ENCODE data around the gene FAM219A.
"Not testable (repeated sequence)": the region's sequence is repeated elsewhere in the genome, so short reads cannot be mapped to it uniquely, and the experiment has no call there.

Gene FAM219A

DNA sequence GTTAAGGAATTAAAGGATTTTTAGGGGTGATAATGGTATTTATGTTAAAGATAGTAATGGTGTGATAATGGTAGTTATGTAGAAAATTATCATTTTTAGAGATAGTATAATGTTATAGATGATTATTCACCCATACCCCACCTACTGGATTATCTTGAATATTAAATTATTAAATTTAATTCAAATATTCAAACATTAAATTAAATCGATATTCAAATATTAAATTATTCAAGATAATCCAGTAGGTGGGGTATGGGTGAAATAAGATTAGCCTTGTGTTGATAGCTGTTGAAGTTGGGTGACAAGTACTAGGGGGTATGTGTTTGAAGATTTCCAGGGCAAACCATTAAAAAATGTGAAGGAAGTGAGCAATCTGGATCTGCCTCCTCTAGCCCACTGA lies 15.6 kb downstream of the FAM219A start:
- DNase-seq (ENCODE audit: low read depth): no peak

DNA sequence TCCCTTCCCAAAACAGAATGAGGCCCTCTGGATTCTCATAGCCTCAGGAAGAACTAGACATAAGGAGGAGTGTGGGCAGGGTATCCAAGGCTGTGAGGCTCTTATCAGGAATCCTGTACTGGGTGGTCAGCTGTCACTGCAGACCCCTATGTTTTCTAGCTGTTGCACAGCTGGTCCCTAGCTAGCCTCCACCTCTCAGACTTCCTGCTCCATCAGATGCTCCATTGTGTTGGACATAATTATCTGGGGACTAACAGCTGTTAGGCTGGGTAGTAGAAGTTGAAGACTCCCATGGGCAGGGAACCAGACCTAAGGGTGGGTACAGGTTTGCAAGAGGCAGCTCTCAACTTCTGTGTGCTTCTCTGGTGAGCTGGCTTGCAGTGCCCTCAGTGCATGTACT lies 18.4 kb downstream of the FAM219A start:
- no peak for DNase-seq (ENCODE audit: low read depth)

DNA sequence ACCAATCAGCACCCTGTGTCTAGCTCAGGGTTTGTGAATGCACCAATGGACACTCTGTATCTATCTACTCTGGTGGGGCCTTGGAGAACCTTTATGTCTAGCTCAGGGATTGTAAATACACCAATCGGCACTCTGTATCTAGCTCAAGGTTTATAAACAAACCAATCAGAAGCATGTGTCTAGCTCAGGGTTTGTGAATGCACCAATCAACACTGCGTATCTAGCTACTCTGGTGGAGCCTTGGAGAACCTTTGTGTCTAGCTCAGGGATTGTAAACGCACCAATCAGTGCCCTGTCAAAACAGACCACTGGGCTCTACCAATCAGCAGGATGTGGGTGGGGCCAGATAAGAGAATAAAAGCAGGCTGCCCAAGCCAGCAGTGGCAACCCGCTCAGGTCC lies 19.9 kb downstream of the FAM219A start:
- not testable (repeated sequence) for DNase-seq (ENCODE audit: low read depth)

DNA sequence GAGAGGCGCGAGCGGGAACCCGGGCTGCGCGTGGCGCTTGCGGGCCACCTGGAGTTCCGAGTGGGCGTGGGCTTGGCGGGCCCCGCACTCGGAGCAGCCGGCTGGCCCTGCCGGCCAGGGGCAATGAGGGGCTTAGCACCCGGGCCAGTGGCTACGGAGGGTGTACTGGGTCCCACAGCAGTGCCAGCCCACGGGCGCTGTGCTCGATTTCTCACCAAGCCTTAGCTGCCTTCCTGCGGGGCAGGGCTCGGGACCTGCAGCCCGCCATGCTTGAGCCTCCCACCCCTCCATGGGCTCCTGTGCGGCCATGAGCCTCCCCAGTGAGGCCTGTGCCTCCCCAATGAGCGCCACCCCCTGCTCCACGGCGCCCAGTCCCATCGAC lies 20.5 kb downstream of the FAM219A start:
- DNase-seq (ENCODE audit: low read depth): not testable (repeated sequence)

DNA sequence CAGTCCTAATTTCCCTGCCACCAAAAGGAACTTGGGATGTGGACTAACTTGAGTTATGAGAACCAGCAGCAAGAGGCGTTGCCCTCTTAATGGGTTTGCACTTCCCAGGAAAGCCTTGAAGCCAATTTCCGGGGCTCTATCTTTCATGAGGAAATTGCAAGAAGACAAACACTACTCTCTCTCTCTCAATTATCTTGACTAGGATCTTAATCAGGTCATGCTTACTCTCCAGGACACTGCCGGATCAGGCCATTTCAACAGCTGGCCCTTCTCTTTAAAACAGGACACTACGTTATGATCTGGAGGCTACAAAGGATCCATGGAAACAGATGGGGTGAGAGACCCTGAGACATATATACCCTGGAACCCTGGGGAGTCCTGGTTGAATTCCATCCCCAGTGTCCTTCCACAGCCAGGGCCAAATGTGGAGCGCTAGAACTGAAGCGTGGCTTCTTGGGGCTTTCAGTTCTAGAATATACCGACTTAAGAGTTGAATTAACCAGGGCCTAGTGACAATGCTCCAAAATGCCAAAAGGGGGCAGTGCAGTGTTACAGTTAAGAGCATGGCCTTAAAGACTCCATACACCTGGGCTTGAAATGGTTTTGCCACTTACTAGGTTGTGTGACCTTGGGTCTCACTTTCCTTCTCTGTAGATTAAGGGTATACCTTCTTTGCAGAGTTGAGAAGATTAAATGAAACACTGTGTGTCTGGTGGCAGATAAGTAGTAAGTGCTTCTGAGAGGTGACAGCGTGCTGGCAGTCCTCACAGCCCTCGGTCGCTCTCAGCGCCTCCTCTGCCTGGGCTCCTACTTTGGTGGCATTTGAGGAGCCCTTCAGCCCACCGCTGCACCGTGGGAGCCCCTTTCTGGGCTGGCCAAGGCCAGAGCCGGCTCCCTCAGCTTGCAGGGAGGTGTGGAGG lies 21.1 kb downstream of the FAM219A start:
- DNase-seq (ENCODE audit: low read depth): peak; percentile 22

DNA sequence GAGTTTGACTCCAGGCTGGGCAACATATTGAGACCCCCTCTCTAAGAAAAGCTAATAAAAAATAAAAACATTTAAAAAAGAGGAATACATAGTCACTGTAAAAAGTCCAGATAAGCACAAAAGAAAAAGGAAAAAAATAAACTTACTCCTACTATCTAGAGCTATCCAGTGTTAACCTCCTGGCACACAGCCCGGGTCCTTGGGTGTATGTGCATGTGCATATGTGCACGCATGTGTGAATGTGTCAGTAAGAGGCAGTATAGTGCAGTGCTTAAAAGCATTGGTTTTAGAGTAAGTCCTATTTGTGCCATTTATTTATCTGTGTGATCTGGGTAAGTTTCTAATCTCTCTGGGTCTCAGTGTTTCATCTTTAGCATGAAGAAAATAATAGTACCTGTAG lies 26.7 kb downstream of the FAM219A start:
- no peak for DNase-seq (ENCODE audit: low read depth)

DNA sequence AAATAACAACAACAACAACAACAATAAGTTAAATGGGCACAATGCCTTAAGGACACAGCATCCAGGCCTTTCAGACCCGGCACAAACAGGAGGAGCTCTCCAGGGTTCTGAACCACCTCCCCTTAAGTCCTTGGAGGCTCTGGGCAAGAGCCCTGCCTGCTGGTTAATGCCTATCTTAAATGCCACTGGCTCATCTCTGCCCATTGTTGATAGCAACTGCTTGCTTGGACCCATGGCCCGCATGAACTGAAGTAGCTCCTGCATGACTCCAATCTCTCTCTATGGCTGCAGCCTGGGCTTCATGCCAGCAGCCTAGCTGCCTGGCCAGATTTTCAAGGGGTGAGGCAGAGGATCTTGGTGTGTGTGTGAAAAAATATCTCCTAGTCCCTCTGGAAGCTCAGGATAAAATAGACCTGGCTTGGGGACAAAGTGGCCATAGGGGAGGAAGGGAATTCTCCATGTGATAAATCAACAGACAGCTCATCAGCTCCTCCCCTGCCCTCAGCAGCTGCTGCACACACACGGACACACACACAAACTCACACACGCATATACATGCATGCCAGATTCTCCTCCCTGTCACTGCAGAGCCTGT lies 27.4 kb downstream of the FAM219A start:
- no peak for DNase-seq (ENCODE audit: low read depth)

DNA sequence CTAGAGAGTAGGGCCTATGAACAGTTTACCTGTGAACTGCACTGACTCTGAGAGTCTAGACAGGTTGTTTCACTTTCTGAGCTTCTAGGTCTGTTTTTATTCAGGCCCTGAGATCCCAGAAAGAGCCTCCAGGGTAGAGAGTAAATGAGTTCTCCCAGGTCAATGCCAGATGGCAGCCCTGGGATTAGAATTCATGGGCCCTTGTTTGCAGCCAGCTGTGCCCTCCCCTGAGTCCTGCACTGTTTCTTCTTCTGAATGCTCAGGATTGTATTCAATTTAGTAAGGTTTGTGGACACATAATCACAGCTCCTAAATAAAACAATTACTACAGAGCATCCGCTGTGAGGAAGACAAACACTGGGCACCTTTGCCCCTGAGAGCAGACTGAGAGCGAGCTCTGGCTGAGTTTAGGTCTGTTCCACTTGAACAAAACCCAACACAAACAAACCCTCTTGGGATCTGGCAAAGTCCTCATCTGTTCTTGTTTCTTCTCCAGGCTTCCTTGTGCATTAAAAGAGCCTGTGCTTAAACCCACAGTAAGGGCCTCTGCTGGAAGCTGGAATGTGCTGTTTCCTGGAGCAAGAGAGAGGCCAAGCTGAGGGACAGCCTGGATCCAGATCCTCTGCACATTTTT lies 29.9 kb downstream of the FAM219A start:
- DNase-seq (ENCODE audit: low read depth): no peak

DNA sequence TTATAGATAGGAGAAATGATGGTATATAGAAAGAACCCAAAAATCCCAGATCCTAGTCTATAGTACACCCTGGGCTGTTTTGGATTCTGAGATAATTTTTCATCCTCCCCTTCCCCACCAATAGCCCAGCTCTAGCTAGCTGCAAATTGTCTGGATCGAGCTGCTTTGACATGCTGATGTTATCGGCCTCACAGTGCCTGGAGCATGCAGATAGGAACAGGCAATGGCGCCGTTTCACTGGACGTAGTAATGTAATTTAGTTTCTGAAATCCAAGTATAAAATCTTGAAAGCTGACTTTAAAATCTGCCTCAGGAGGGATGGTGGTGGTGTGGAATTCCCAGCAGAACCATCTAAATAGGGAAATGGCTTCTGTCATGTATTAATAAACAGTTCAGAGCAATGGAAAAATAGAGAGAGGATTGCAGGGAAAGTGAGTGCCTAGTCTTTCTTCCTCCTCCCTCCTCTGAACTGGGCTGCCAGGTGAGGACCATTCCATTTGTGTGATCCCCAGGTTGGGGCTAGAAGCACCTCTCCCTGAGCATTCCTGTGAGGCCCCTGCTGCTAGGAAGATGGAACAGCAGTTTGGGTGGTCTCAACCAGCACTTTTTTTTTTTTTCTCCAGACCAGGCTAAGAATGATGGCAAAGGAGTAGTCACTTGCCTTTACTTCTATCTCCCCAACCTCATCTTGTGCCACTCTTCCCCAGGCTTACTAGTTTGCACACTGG lies 31.9 kb downstream of the FAM219A start:
- DNase-seq (ENCODE audit: low read depth): no peak

DNA sequence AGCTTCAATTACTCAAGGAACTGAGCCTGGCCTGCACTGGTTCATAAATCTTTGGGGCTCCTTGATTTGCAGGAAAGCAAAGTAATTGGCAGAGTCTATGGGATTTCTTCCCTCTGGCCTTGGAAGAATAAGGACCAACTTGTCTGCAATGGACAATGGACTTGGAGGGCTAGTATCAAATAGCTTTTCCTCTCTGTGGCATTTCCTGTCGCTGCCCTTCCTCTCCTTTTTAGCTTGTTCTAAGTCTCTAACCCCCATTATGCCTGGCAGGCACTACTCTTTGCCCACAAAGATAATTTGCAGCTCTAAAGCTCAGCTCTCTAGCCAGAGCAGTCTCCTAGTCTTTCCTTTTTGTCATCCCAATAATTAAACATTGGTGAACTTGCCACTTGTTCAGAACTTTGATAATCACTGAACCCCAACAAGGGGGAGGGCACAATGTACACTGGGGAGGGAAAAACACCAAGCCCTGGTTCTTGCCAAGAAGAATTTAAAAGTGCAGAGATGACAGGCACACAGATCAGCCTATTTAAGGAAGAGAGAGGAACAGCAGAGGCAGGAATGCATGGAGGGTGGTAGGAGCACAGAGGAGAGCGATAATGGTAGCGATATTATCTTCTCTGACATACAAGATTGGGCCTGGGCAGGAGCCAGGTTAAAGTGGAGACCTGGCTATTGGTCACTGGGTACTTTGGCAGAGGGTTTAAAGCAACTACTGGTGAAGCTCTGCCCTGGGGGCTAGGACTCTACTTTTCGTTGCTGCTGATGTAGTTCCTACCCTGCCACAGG lies 38.5 kb downstream of the FAM219A start:
- no peak for DNase-seq (ENCODE audit: low read depth)

DNA sequence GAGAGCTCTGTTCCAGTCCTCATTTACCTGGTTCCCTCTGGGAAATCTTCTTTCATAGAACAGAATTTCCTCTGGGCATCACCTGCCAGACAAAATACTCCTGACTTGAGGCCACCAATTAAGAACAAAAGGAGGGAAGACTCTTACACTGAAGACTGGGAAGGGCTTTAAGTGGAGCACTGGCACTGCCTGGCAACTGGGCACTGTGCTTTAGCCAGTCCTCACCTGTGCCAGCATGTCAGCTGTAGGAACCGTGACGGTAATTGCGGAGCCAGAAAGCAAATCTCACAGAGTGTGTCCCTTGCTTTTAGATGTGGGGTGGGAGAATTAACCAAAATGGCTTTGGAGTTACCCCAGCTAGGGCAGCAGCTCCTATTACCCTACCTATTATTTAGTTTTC lies 40.6 kb downstream of the FAM219A start:
- no peak for DNase-seq (ENCODE audit: low read depth)

DNA sequence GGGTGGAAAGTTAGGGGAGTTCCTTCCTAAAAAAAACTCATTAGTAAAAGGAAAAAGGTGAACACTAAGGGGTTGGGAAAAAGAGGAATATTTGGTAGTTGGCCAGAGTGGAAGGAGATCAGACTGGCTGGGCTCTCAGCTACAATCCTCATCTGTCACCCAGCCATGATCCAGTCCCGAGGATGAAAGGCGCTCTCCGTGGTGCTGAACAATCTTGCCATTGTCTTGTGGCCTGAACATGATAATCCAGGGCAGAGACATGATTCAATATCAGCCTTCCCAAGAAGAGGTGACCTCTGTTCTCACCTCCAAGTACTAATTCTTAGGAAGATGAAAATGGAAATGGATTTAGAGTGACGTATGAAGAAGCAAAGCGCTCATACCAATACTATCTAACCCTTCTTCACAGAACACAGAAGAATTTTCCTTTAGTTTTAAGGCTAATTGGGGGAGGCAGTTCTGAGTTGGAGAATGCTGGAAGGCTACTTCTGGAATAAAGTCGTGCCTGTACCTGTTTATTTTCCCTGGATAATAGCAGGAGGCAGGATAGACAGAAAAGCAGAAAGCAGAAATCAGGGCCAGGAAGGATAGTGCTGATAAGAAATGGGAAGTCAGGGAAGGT lies 45.0 kb downstream of the FAM219A start:
- DNase-seq (ENCODE audit: low read depth): no peak

DNA sequence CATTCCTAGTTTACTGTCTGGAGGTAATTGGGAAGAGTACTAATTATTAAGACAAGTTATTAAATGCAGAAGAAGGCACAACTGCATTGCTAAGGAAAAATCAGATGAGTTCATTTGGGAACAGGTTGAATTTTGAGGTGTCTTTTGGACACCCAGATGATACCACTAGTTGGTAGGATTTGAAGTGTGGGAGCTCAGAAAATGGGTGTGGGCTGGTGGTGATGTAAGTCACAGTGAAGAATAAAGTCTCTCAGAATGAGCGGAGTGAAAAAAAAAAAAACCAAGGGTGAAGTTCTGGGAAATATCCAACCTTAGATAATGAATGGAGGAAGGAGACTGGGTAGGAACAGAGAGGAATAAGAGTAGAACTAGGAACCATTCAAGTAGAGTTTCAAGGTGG lies 46.0 kb downstream of the FAM219A start:
- no peak for DNase-seq (ENCODE audit: low read depth)

DNA sequence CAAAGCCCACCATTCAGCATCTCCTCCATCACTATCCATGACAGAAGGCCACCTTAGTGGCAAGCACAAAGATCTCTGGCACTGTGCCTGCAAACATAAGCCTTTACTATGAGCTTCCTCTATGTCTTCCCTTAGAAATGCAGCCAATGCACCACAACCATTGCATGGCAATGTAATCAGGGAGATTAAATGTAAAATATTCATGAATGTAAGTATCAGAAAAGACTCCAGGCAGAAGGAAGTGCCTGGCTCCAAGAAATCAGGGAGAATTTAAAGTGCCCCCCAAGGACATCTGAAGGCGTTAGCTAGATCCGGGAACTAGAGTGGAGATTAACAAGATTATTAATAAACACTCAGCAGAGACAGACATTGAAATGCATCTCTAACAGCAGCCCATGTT lies 49.2 kb downstream of the FAM219A start:
- DNase-seq (ENCODE audit: low read depth): no peak

DNA sequence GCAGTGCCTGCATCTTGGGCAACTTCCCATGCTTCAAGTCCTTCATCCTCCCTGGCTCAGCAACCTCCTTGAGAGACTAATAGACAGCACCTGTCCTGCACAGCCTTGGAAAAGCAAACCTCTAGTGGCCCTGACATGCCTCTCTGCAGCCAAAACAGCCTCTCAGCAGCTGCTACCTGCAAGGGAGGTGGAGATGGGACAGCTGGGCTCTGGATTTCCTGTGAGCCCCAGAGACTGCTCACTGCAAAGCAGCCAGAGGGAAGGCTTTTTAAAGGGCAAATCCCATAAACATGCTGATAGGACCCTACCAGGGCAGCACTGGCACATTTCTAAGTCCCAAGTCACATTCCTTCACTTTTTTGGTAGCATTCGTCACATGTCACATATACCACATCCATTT lies 50.2 kb downstream of the FAM219A start:
- no peak for DNase-seq (ENCODE audit: low read depth)

DNA sequence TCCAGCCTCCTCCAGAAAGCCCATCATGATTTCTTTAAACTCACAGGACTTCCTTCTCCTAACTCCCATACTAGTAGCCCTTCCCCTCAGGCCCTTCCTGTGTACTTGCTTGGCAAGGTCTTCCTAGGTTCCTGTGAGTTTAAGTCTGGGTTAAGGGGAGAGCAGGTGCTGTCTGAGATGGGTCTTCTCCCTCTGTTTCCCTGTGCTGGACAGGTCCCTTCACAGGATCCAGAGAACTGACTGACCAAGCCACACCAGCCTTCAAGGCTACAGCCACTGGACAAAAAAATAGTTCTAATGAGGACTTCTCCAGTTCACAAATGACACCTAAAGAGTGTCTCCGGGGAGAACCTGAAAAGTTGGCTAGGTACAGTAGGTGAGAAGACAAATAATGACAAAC lies 52.2 kb downstream of the FAM219A start:
- no peak for DNase-seq (ENCODE audit: low read depth)

DNA sequence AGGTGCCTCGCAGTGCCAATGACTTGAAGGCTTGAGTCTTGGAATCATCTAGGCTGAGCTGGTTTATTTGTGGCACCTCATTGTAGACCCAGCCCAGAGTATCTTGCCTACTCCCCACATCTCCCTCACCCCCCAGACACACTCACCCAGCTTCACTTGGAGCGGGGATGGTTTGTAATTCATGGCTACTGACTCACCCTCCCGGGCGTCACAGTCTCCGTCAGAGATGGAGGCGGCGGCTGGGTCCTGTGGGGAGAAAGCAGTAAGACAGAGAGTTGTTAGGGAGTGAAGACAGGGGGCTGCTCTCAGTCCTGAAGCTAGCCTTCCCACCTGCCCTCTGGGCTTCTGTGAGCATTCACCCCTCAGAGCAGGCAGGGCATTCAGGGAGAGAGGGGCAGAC lies 52.7 kb downstream of the FAM219A start:
- no peak for DNase-seq (ENCODE audit: low read depth)

DNA sequence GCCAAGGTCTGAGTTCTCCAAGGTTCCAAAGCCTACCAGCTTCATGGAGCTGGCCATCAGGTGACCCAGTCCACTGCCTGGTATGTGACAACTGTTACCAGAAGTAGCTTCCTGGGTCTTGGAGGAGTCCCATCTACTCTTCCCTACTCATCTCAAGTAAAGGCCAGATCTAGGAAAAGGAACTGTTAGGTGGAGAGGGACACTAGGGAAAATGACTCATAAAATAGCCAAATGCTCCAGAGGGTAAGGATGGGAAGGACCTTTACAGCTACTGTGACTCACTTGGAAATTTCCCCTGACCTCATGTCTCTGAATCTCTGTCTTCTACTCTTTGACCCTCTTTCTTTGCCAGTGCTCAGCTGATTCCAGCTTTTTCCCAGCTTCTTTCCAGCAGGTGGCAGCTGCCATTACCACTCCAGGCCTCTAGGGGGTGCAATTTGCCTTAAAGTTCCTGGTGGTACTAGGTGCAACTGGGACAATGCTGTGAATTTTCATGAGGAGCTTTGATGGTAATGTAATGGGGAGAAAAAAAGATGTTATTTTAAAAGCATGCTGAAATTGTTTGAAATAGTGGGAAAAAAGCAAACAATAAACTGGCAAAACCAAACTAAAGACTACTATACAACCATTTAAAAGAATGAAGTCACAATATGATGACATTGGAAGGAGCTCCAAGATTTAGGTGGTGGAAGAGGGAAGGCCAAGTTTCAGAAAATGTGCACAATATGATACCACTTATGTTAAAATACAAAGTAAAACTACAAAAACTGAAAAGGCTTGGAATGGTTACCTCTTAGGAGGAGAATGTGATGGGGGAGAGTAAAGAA lies 54.6 kb downstream of the FAM219A start:
- peak; percentile 19 for DNase-seq (ENCODE audit: low read depth)

DNA sequence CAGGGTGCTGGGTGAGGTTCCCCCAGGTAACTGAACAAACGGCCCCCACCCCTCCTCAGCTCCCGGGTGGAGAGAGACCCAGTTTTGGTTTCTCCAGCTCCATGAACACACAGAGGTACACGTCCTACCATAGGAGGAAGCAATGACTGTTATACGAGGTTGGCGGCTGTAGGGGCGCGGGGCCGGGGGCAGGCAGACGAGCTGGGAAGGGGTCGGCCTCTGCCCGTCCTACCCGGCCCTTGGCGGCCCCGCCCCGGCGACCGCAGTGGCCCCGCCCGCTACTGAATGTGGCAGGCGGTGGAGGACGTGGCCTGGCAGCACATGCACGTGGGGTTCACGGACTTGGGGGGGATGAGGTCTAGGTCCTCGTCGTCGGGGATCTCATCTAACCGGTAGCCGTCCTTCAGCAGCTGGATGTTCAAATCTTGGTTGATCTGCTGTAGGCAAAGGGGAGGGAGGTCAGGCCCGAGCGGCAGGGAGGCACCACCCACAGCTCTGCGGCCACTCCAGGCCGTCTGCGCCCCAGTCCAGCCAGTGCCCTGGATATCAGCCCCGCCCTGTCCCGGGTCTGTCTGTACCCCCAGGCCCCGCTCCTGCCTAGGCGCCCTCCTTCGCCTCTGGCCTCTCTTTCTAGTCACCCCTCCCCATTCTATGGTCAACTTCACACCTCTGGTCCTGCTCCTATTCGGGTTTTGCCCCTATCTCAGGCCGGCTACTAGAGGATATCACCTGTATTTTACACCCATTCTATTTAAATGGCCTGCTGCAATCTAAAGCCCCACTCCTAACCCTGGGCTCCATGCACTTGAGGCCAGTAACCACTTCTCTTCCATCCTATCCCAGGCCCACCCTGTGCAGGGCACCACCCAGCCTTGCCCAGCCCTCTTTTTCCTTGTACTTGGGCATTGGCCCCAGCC lies 57.4 kb downstream of the FAM219A start:
- DNase-seq (ENCODE audit: low read depth): no peak

Measured in stimulated activated CD8-positive, alpha-beta memory T cell treated with anti-CD3 and anti-CD28 coated beads, Interleukin-4, amount 100 ng/mL, for 24 hours (primary cell).